Measurements from ENCODE around the gene CAPZA3.
"Not testable (repeated sequence)": the region's sequence is repeated elsewhere in the genome, so short reads cannot be mapped to it uniquely, and the experiment has no call there.

Gene CAPZA3

GRCh38 chr12:18737819-18738218 lies at the start of gene CAPZA3, which contains the start of gene PLCZ1:
Gene CAPZA3, plus strand, starts transcription at chr12:18738119. Its CDS starts 150 bp downstream, at chr12:18738269.
Gene PLCZ1, minus strand, starts transcription at chr12:18738012. Its CDS starts 641 bp downstream, at chr12:18737371.
- FAIRE-seq = no peak

- no peak for FAIRE-seq
These were observed 48.1 kb upstream of the CAPZA3 start for GRCh38 chr12:18689771-18690170.

- FAIRE-seq = no peak
These were observed 47.3 kb upstream of the CAPZA3 start for GRCh38 chr12:18690653-18691052.

GRCh38 chr12:18693986-18694385 lies 43.9 kb upstream of the CAPZA3 start:
- not testable (repeated sequence) for FAIRE-seq

- no peak for FAIRE-seq
These were observed 40.8 kb upstream of the CAPZA3 start for GRCh38 chr12:18696971-18697602.

- no peak for FAIRE-seq
These were observed 37.6 kb upstream of the CAPZA3 start for GRCh38 chr12:18700271-18700670.

GRCh38 chr12:18703321-18703720 lies 34.6 kb upstream of the CAPZA3 start:
- FAIRE-seq = no peak

GRCh38 chr12:18703911-18704310 lies 34.0 kb upstream of the CAPZA3 start:
- no peak for FAIRE-seq

GRCh38 chr12:18706798-18707197 lies 31.1 kb upstream of the CAPZA3 start:
- no peak for FAIRE-seq

- no peak for FAIRE-seq
These were observed 21.7 kb upstream of the CAPZA3 start for GRCh38 chr12:18716236-18716635.

- no peak for FAIRE-seq
These were observed 19.5 kb upstream of the CAPZA3 start for GRCh38 chr12:18718462-18718861.

- FAIRE-seq = no peak
These were observed 17.9 kb upstream of the CAPZA3 start for GRCh38 chr12:18719922-18720510.

- FAIRE-seq = no peak
These were observed 17.2 kb upstream of the CAPZA3 start for GRCh38 chr12:18720690-18721089.

- no peak for FAIRE-seq
These were observed 16.5 kb upstream of the CAPZA3 start for GRCh38 chr12:18721452-18721851.

GRCh38 chr12:18723752-18724151 lies 14.2 kb upstream of the CAPZA3 start:
- FAIRE-seq = no peak

GRCh38 chr12:18731156-18731555 lies 6.8 kb upstream of the CAPZA3 start:
- FAIRE-seq = no peak

- no peak for FAIRE-seq
These were observed 10.0 kb downstream of the CAPZA3 start for GRCh38 chr12:18747895-18748294.

GRCh38 chr12:18749386-18749957 lies 11.6 kb downstream of the CAPZA3 start:
- FAIRE-seq = no peak

GRCh38 chr12:18750085-18750484 lies 12.2 kb downstream of the CAPZA3 start:
- FAIRE-seq = no peak

- FAIRE-seq = no peak
These were observed 13.9 kb downstream of the CAPZA3 start for GRCh38 chr12:18751866-18752265.

- FAIRE-seq = no peak
These were observed 14.5 kb downstream of the CAPZA3 start for GRCh38 chr12:18752280-18752920.

GRCh38 chr12:18752947-18753346 lies 15.0 kb downstream of the CAPZA3 start:
- FAIRE-seq = no peak

- no peak for FAIRE-seq
These were observed 15.7 kb downstream of the CAPZA3 start for GRCh38 chr12:18753481-18754123.
